ENCODE data around the gene TCF4.

Gene TCF4

DNA sequence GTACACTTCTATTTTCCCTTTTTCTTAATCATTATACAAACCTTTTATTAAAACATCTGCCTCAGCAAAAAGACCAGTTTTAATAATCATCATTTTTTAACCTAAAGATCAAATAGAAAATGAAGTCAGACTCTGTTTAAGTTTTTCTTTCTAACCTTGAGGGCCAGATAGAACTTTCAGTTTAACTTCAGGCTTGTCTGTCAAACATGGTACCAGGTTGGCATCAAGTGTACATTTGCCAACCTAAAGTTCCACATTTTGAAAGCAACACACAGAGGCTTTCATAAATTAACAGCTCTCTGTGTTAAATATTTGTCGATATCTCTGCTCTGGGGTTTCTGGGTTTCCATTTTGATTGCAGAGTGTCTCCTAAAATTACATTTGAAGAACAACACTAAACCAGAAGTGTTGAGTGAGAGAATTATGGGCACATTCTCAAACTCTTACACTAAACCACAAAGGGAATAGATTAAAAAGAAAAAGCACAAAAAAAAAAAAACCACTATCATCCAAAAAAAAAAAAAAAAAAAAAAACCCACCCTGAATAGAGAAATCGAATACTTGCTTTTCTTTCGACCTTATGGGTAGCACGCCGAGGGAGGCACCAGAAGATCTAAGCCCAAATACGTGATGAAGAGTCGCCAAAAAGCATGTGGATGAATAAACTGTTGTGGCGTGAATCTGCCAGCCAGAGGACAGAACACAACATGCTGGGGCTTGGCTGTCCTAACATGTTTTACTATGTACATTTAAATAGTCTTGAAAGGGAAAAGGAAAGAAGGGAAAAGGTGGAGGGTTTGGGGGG, 166.2 kb downstream of the TCF4 start:
- no peak for DNase-seq (ENCODE audit: low spot score)

DNA sequence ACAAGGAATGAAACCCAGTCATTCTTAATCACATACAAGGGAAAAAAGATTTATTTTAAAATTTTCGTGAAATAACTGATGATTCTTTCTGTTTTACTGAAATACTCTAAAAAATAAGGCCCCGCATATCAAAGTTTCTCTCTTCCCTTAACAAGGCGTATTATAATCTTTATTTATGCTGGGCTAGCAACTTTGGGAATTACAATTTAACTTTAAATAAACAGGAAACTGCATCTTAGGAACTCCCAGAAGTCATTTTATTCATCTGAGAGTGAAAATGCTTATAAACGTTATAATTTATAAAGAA, 166.7 kb downstream of the TCF4 start:
- DNase-seq (ENCODE audit: low spot score) = no peak
- peak overlapping the region; percentile 55 for H3K4me3 ChIP-seq
- H3K27ac ChIP-seq = peak overlapping the region in 1 of 2 donors; percentile 46
- TF ChIP-seq, protein P1, sequence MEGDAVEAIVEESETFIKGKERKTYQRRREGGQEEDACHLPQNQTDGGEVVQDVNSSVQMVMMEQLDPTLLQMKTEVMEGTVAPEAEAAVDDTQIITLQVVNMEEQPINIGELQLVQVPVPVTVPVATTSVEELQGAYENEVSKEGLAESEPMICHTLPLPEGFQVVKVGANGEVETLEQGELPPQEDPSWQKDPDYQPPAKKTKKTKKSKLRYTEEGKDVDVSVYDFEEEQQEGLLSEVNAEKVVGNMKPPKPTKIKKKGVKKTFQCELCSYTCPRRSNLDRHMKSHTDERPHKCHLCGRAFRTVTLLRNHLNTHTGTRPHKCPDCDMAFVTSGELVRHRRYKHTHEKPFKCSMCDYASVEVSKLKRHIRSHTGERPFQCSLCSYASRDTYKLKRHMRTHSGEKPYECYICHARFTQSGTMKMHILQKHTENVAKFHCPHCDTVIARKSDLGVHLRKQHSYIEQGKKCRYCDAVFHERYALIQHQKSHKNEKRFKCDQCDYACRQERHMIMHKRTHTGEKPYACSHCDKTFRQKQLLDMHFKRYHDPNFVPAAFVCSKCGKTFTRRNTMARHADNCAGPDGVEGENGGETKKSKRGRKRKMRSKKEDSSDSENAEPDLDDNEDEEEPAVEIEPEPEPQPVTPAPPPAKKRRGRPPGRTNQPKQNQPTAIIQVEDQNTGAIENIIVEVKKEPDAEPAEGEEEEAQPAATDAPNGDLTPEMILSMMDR (IDR thresholded peaks at IDR 0.05) = no peak

More for the DNA sequence above, 166.2 kb downstream of the TCF4 start:
- H3K27ac ChIP-seq = peak overlapping the region; percentile 46 to 55
- H3K4me3 ChIP-seq = peak overlapping the region; percentile 66
- TF ChIP-seq, protein P1 (IDR thresholded peaks at IDR 0.05) = no peak

DNA sequence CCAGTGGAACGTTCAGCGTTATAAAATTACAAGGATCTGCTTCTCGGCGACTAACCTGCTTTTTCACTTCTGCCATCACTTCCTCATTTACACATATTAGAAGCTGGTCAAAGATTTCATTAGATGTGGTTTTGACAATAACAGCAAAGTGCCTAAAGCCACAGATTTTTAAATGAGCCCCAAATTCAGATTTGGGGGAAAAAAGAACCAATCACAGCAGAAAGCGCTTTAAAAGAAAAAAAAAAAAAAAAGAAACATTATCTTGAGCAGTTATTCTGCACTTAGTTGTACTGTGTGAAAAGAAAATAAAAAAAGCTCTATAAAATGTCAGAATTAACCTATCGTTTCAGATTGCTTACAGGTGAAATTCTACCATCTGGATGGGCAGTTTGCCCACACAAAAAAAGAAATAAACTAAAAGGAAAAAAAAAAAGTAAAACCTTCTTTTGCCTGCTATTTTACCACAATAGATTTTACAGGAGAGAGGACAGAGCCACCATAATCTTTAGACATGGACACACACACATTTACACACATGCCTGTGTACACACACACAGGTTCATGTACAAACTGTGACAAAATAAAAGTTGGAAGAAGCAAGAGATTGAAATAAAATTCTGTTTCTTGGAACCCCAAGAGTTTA, 167.2 kb downstream of the TCF4 start:
- H3K4me3 ChIP-seq = peak overlapping the region; percentile 49
- DNase-seq (ENCODE audit: low spot score) = no peak
- TF ChIP-seq, protein P1 (IDR thresholded peaks at IDR 0.05) = no peak
- peak overlapping the region; percentile 59 to 77 for H3K27ac ChIP-seq

DNA sequence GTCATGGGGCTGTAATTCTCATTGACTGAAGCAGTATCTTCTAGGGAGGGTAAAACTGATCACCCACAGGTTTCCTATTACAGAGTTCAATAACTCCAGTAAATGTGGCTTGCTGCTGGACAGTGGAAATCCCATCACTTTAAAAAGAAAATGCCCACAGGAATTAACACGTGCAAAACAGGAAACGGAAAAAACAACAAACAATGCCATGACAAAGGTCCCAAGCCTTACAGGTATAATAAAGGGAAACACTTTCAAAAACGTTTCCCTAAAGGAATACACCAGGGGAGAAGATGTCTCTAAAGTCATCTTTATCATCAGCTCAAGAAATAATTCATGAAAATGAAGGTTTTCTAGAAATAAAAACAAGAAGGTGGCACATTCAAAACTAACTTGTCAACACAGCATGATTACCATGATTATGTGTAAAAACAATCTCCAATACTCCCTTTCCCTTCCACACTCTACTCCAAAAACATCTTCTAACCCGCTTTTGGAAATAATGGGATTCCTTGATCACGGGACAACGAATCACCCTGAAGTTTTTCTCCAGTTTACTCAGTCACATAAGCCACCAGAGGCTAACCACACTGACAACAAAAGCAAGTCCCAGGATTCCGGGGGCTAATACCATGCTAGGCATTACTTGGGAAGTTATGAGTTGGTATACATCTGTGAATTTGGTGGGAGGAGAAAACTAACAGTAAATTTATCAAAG, 167.9 kb downstream of the TCF4 start:
- TF ChIP-seq, protein P1 (IDR thresholded peaks at IDR 0.05) = no peak
- no peak for DNase-seq (ENCODE audit: low spot score)
- Histone ChIP-seq H3K4me3 (peak overlapping the region; percentile 49), H3K27ac (peak overlapping the region; percentile 59 to 77)

DNA sequence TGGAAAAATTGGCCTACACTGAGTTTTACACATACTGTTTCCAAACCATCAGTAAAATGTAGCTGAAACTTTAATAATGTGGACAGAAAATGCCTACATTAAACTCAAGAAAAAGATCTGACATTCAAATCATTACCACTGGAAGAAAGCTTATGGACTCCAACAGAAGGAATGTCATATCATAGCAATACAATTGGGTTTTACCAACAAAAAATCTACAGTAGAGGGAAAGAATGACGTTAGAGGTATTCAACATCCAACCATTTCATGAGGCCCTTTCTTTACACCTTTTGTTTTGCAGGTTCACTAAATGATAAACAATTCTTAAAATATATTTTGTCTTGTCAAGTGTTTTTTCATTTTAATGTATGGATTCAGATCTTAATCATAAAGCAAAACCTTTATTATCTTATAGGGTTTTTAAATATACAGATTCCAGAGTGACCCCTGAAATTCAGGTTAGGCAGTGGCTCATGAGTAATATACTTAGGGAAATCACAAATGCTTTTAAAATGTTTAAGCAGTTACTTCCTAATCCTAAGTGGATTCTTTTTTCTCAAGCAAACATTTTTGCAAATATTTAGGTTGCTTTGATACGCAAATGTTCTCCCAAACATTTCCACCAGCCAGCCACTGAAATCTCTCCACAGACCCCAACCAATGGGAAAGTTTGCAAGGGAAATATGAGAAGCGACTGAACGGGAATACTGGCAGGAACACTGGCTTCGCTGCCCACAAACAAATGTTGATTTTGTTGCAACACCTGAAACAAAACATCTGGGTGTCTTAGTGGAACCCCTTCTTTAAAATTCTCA, 168.7 kb downstream of the TCF4 start:
- H3K27ac ChIP-seq = peak overlapping the region; percentile 59 to 77

DNA sequence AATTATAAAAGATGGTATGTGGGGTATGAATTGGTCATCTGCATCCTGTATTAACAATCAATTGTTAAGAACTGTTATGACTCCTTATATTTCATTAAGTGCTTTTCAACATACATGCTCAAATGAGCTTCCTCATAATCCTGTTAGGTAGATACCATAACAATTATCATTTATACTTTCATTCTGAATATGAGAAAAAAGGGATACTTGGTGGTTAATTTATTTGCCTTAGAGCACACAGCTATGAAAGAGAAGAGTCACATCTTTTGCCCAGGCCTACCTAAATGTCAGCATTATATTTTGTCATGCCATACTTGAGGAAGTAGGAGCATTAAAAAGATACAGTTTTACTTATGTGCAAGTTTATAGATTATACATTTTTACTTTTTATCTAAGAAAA, 169.6 kb downstream of the TCF4 start:
- TF ChIP-seq, protein P1 (IDR thresholded peaks at IDR 0.05) = no peak
- Histone ChIP-seq H3K4me3 (no peak overlapping the region), H3K27ac (no peak overlapping the region)
- no peak for DNase-seq (ENCODE audit: low spot score)

More for the DNA sequence above, 168.7 kb downstream of the TCF4 start:
- TF ChIP-seq, protein P1 (IDR thresholded peaks at IDR 0.05) = no peak
- DNase-seq (ENCODE audit: low spot score) = no peak
- H3K4me3 ChIP-seq = peak overlapping the region; percentile 49

All from coronary artery (tissue), 2 donors.